ENCODE measurements around the gene TMEM80. TPM values are rescaled to one million over a fixed set of nuclear protein-coding genes. Genes with fewer than 3 reads are reported as not detected.

Gene TMEM80
- total and polyA plus RNA-seq, 2 donors (not counting 3 experiments of a cell fraction or from before 2014, with no cell fraction given): 21.2 to 26.6 TPM

DNA sequence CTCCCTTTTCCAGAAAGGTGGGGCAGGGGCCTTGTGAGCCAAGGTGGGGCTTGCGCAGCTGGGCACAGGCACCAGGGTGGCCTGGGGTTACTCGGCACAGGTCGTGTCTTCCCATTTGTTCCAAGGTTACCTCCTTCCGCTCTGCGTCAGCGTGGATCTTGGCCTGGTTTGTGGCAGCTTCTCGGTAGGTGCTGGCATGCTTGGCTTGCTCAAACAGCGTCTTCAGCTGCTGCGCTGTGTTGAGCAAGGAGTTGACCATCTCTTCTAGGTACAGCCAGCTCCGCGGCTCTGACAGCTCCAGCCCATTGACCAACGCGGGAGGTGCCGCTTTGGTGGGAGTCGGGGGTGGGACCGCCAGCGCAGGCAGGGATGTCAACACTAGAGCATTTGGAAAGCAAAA, 21.2 kb upstream of the TMEM80 start:
- Histone ChIP-seq H3K9ac (replicated peaks; ENCODE audit: extremely low read depth, insufficient read depth, low read length) (no peak overlapping the region), H2AFZ (ENCODE audit: low read depth, low read length) (no peak overlapping the region), H3K36me3 (ENCODE audit: control insufficient read depth in 2 of 2, extremely low read depth in 1 of 2, insufficient read depth in 2 of 2, low read length in 2 of 2) (peaks cover 9 to 27% of the 10 kb centered on the region in 2 experiments), H3K9me3 (replicated peaks; ENCODE audit: control insufficient read depth, insufficient read depth, low read length) (no peaks in the 10 kb centered on the region), H3K27ac (ENCODE audit: insufficient read depth, low read depth, low read length) (no peak overlapping the region), H3K4me3 (replicated peaks in 1 of 3; ENCODE audit: insufficient read depth in 1 of 3, low read depth in 1 of 3, low read length in 3 of 3) (no peak overlapping the region), H3K4me2 (ENCODE audit: insufficient read depth, low read length) (no peak overlapping the region), H3K27me3 (ENCODE audit: control insufficient read depth in 2 of 2, insufficient read depth in 2 of 2, low read length in 2 of 2) (no peaks in the 10 kb centered on the region), H3K4me1 (ENCODE audit: control insufficient read depth, extremely low read depth, insufficient read depth, low read length) (no peaks in the 10 kb centered on the region), H3K79me2 (ENCODE audit: control insufficient read depth, insufficient read depth, low read length) (no peaks in the 10 kb centered on the region), H3K9me1 (replicated peaks; ENCODE audit: control insufficient read depth, extremely low read depth, insufficient read depth, low read length) (no peaks in the 10 kb centered on the region), H4K20me1 (replicated peaks; ENCODE audit: control insufficient read depth, extremely low read depth, insufficient read depth, low read length) (no peaks in the 10 kb centered on the region)
- DNase-seq (ENCODE audit: low read depth, low spot score) (no peak), FAIRE-seq (no peak)
- POLR2A ChIA-PET: interaction anchor here (0.6 kb wide), 1 partner anchor 170 kb away, joined by 3 read pairs; no protein-coding TSS in a partner anchor
- intact Hi-C loops (cut with micrococcal nuclease): no loop called here
- CTCF ChIA-PET: interaction anchor here (1.1 to 1.9 kb wide), 4 partner anchors 9 to 46 kb away, joined by 3 to 6 read pairs (median 4); no protein-coding TSS in a partner anchor
- dilution Hi-C loops (cut with MboI; ENCODE audit: extremely low pct_ligation_motif_present, low sequenced_read_pairs): no loop called here
- TF ChIP-seq MYC (IDR thresholded peaks at IDR 0.05; ENCODE audit: low read depth, low read length) (no peak), GATA2 (IDR thresholded peaks at IDR 0.05; ENCODE audit: insufficient read depth, insufficient read length, low read depth, low read length) (no peak), MAX (IDR thresholded peaks at IDR 0.05; ENCODE audit: insufficient read depth, insufficient read length) (no peak), FOS (IDR thresholded peaks at IDR 0.05; ENCODE audit: borderline replicate concordance, insufficient read depth, low read length) (no peak), JUN (IDR thresholded peaks at IDR 0.05; ENCODE audit: borderline replicate concordance, insufficient read depth, insufficient read length, low read depth) (no peak), POLR2AphosphoS5 (IDR thresholded peaks at IDR 0.05; ENCODE audit: insufficient read depth, low read depth, low read length) (no peak), EZH2 (IDR thresholded peaks at IDR 0.05; ENCODE audit: borderline replicate concordance, low read depth, low read length, severe bottlenecking) (no peak), CTCF (IDR thresholded peaks at IDR 0.05; ENCODE audit: extremely low read depth in 1 of 2, insufficient read depth in 1 of 2, low read depth in 1 of 2, low read length in 2 of 2) (no peak), POLR2A (IDR thresholded peaks at IDR 0.05; ENCODE audit: low read depth, low read length) (no peak)
- no TSS peak for BruUV-seq (replicated peaks)

Data from endothelial cell of umbilical vein (primary cell).